Measurements from ENCODE around the gene TYSND1. TPM values are rescaled to one million over a fixed set of nuclear protein-coding genes. Genes with fewer than 3 reads are reported as not detected.

The TYSND1 gene
- total and polyA plus RNA-seq, 12 donors, result 4.1 to 33.1 (median 18.0) TPM

GRCh38 chr10:70169649-70170364 is 23.3 kb upstream of the TYSND1 start:
- H3K36me3 ChIP-seq (replicated peaks in 1 of 2), result peaks cover 0 to 11% of the 10 kb centered on the region in 2 donors
- no peaks in the 10 kb centered on the region for H3K9me3 ChIP-seq (replicated peaks in 1 of 3)
- H3K27ac ChIP-seq, result peak overlapping the region; percentile 45 to 96 (median 91)
- H3K4me3 ChIP-seq, result peak overlapping the region; percentile 75 to 85 (median 81)
- no peak for TF ChIP-seq POLR2A (IDR thresholded peaks at IDR 0.05)
- TF ChIP-seq CTCF (IDR thresholded peaks at IDR 0.05), result no peak
- DNase-seq, result peak in 1 of 7 donors; percentile 73
- 0 to 1% (median 1%) methylated on average over 23 to 40 of the region's 40 CpGs for WGBS, 4 donors
- no peaks in the 10 kb centered on the region for H3K27me3 ChIP-seq
- H3K4me1 ChIP-seq (replicated peaks in 1 of 2), result peaks cover 7 to 47% of the 10 kb centered on the region in 2 donors
- intact Hi-C loops (cut with DNase I), result no loop called here

GRCh38 chr10:70169011-70169410 is 22.5 kb upstream of the TYSND1 start:
- peaks cover 10 to 49% of the 10 kb centered on the region in 2 donors for H3K4me1 ChIP-seq (replicated peaks in 1 of 2)
- H3K4me3 ChIP-seq, result peak overlapping the region in 2 of 4 donors; percentile 75 to 80
- no peaks in the 10 kb centered on the region for H3K9me3 ChIP-seq (replicated peaks in 1 of 3)
- H3K36me3 ChIP-seq (replicated peaks in 1 of 2), result peaks cover 0 to 11% of the 10 kb centered on the region in 2 donors
- WGBS, 4 donors, result 25 to 34% (median 31%) methylated on average over 2 of the region's 2 CpGs
- no peak for TF ChIP-seq POLR2A (IDR thresholded peaks at IDR 0.05)
- TF ChIP-seq CTCF (IDR thresholded peaks at IDR 0.05), result no peak
- intact Hi-C loops (cut with DNase I), result no loop called here
- DNase-seq, result no peak
- peak overlapping the region in 1 of 5 donors; percentile 92 for H3K27ac ChIP-seq
- H3K27me3 ChIP-seq, result no peaks in the 10 kb centered on the region

- Histone ChIP-seq H3K27me3 (no peaks in the 10 kb centered on the region), H3K4me1 (replicated peaks in 1 of 2) (peaks cover 22 to 63% of the 10 kb centered on the region in 2 donors), H3K9me3 (replicated peaks in 1 of 3) (no peaks in the 10 kb centered on the region), H3K4me3 (no peak overlapping the region), H3K27ac (no peak overlapping the region), H3K36me3 (replicated peaks in 1 of 2) (peaks cover 0 to 11% of the 10 kb centered on the region in 2 donors)
- TF ChIP-seq CTCF (IDR thresholded peaks at IDR 0.05) (no peak), POLR2A (IDR thresholded peaks at IDR 0.05) (no peak)
- intact Hi-C loops (cut with DNase I), result no loop called here
- DNase-seq, result no peak
- 87 to 92% (median 90%) methylated on average over 7 of the region's 7 CpGs for WGBS, 4 donors
Observed at GRCh38 chr10:70167246-70167645, 20.7 kb upstream of the TYSND1 start.

GRCh38 chr10:70166394-70166793 is 19.9 kb upstream of the TYSND1 start:
- 67 to 72% (median 70%) methylated on average over 3 of the region's 3 CpGs for WGBS, 4 donors

More at GRCh38 chr10:70166394-70166793, 19.9 kb upstream of the TYSND1 start:
- no peak overlapping the region for H3K4me3 ChIP-seq
- H3K4me1 ChIP-seq (replicated peaks in 1 of 2), result peaks cover 27 to 70% of the 10 kb centered on the region in 2 donors
- TF ChIP-seq CTCF (IDR thresholded peaks at IDR 0.05) (no peak), POLR2A (IDR thresholded peaks at IDR 0.05) (no peak)
- H3K36me3 ChIP-seq (replicated peaks in 1 of 2), result peaks cover 0 to 11% of the 10 kb centered on the region in 2 donors
- no peak overlapping the region for H3K27ac ChIP-seq
- no peaks in the 10 kb centered on the region for H3K9me3 ChIP-seq (replicated peaks in 1 of 3)
- DNase-seq, result no peak
- H3K27me3 ChIP-seq, result no peaks in the 10 kb centered on the region
- intact Hi-C loops (cut with DNase I), result no loop called here

All from adrenal gland (tissue), 12 donors.